T1000 (cell line): ENCODE data around the gene TAP1.
"Not testable (repeated sequence)": the region's sequence is repeated elsewhere in the genome, so short reads cannot be mapped to it uniquely, and the experiment has no call there.

Experiments
- DNase-seq: peaks from one replicate; lab custom pipeline; 2025; ENCODE audit warnings: mixed read lengths; lab: John Stamatoyannopoulos, UW

The TAP1 gene, protein sequence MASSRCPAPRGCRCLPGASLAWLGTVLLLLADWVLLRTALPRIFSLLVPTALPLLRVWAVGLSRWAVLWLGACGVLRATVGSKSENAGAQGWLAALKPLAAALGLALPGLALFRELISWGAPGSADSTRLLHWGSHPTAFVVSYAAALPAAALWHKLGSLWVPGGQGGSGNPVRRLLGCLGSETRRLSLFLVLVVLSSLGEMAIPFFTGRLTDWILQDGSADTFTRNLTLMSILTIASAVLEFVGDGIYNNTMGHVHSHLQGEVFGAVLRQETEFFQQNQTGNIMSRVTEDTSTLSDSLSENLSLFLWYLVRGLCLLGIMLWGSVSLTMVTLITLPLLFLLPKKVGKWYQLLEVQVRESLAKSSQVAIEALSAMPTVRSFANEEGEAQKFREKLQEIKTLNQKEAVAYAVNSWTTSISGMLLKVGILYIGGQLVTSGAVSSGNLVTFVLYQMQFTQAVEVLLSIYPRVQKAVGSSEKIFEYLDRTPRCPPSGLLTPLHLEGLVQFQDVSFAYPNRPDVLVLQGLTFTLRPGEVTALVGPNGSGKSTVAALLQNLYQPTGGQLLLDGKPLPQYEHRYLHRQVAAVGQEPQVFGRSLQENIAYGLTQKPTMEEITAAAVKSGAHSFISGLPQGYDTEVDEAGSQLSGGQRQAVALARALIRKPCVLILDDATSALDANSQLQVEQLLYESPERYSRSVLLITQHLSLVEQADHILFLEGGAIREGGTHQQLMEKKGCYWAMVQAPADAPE

DNA sequence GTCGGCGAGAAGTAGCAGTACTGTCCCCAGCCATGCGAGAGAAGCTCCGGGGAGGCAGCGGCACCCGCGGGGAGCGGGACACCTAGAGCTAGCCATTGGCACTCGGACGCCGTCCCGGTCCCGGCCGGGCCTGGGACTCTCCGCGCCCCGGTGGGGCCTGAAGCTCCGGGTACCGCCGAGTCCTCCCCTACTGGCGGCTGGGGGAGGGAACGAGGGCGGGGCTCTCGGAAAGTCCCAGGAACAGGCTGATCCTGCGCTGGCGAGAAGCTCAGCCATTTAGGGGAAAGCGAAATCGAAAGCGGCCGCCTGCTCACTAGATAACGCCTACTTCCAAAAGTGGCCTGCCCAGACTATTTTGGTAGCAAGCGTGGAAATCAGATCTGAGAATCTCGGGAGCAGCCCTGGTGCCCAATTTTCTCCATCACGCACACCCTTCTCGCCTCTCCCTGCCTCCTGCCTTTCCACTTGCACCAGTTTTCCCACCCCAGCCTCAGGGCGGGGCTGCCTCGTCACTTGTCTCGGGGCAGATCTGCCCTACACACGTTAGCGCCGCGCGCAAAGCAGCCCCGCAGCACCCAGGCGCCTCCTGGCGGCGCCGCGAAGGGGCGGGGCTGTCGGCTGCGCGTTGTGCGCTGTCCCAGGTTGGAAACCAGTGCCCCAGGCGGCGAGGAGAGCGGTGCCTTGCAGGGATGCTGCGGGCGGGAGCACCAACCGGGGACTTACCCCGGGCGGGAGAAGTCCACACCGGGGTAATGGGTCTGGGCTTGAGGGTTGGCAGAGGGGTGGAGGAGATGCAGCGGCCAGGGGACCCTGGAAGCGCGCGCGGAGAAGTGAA lies at the start of gene TAP1, which contains the start of gene PSMB9:
Gene TAP1 (minus strand): TSS at position 164 of the 835 bp plus-strand sequence. CDS start 68 bp downstream, at position 96.
Gene PSMB9 (plus strand): TSS at position 652 of the 835 bp plus-strand sequence. CDS start 38 bp downstream, at position 690.
- peak; percentile 84 for DNase-seq

- DNase-seq, result no peak
Measured at GRCh38 chr6:32895006-32895345, 41.5 kb upstream of the TAP1 start.

DNA sequence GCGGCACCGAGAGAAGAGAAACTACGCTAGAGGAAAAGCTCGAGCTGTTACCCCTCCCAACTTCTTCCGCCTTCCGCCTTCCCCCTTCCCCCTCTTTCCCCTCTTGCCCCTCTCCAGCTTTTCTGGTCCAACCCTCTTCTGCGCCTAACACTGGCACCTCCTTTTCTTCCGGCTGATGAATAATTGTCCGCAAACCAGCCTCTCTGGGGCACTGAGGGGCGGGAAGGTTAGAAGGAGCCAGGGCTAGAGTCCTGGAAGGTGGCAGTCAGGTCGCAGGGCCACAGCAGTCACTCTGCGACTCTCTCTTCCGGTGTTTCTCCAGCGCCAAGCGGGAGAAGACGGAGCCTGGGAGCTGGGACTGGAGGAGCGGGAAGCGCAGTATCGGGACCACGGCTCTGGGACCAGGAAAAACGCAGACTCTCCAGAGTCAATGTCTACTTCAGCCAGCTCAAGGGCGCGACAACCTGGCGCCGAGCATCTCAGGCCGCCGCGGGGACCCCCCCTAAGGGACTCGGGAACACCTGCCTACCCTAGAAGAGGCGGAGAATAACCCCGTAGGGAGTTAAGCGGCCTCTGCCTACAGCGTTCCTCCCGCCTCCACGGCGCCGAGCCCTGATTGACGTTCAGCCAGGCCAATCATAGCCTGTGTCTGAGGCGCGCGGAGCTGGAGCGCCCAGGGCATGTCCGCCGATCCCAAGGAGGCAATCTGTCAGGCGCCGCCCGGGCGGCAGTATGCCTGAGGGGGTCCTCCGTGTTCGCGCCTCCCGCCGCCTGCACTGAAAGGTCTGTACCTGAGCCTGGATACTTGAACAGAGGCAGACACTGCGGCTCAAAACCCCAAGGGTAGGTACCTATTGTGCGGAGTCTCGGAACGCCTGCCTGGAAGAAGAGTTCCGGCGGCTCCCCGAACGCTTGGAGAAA lies 40.8 kb upstream of the TAP1 start:
- peak; percentile 70 for DNase-seq

DNA sequence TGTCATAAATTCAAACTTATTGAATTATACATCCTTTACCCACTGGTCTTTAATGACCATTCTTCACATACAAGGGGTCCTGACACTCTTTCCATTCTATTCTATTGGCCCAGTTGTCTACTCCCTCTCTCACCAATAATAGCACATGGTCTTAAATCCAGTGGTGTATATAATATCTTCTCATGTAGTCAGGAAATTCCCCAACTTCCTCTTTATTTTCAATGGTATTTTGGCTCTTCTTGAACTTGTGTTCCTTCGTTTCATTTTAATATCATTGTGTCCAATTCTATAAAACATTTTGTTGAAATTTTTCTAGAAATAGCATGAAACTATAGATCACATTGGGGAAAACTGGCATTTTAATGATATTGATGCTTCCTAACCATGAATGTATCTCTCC lies 37.3 kb upstream of the TAP1 start:
- no peak for DNase-seq

DNA sequence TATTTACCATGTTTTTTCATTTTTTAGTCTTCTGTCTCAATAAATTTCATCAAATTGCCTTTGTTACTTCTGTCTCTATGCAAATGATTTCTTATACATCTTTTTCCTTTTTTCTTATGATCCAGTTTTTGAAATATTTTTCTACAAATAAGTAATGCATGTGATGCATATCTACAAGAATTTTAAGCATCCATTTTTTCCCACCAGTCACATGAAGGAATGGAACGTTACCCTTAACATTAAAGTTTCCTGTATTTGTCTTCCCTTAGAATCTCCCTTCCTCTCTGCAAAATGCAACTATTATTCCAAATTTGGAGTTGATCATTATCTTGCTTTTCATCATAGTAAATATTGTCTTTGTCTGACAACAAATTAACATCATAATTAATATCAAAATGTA lies 36.0 kb upstream of the TAP1 start:
- DNase-seq, result no peak

DNA sequence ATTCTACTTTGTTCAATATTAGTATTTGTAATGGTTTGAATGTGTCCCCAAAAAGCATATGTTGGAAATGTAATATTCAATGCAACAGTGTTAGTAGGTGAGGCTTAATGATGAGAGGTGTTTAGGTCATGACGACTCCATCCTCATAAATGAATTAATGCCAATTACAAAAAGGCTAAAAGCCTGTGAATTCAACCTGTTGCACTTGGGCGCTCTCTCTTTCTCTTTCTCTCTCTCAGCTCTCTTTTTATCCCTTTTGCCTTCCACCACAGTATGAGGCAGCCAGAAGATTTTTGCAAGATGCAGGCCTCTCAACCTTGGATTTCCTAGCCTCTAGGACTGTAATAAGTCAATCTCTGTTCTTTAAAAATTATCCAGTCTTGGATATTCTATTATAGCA lies 35.1 kb upstream of the TAP1 start:
- no peak for DNase-seq

DNA sequence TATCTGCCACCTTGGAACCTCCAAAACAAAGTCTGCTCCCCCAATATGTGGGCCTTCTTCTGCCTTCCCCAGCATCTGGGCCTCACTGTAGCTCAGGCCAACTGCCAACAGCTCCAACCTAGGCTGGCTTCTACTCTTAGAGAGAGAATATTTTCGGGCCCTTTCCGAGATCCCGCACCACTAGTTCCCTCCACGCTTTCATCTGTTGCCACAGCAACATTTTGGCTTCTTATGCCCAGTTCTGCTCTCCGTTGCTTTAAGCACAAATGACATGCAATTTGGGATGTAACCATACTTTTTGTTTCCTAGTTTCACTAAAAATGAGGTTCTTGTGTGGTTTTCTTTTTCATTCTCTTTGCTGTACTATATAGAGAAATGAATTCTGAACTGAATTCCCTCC lies 34.1 kb upstream of the TAP1 start:
- no peak for DNase-seq

DNA sequence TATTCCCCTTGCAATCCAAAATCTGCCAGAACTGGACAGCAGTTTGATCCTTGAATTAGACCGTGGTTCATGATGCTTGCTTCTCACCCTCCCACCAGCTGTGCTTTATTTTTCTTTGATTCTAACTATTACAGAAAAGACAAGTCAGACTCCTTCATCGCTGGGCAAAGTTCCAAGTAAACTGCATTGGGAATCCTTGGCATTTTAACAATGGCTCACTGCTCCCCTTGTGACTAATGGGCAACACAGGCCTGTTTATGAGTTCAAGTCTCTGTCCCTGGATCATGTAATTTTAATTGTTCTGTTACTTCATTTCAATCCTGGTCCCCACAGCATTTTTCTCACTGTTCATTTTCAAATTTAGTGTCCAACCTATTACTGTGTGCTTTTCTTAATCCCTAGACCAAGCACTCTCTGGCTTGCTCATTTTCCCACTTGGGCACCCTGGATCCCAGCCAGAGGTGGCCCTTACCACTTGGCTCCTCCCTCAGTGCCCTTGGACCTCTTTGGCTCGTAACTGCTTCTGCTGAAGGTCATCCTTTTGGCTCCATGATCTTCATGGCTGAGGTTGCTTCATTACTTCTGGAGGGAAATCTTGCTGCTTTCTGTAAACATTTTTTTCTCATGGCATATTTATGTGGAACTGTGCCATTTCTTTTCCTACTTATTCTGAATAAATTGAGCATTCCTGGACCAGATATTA lies 33.3 kb upstream of the TAP1 start:
- DNase-seq, result no peak

- DNase-seq, result no peak
Measured at GRCh38 chr6:32885698-32886286, 32.3 kb upstream of the TAP1 start.

GRCh38 chr6:32883789-32884188 lies 30.3 kb upstream of the TAP1 start:
- DNase-seq, result no peak

GRCh38 chr6:32882879-32883250 lies 29.4 kb upstream of the TAP1 start:
- DNase-seq, result no peak

DNA sequence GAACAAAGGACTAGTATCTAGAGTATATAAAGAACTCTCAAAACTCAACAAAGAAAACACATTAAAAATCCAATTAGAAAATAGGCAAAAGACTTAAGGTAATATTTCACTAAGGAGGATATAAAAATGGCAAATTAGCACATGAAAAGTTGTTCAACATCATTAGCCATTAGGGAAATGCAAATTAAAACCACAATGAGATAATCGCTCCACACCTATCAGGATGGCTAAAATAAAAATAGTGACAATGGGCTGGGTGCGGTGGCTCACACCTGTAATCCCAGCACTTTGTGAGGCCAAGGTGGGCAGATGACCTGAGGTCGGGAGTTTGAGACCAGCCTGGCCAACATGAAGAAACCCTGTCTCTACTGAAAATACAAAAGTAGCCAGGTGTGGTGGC lies 27.5 kb upstream of the TAP1 start:
- not testable (repeated sequence) for DNase-seq

GRCh38 chr6:32879691-32880090 lies 26.2 kb upstream of the TAP1 start:
- DNase-seq, result no peak

DNA sequence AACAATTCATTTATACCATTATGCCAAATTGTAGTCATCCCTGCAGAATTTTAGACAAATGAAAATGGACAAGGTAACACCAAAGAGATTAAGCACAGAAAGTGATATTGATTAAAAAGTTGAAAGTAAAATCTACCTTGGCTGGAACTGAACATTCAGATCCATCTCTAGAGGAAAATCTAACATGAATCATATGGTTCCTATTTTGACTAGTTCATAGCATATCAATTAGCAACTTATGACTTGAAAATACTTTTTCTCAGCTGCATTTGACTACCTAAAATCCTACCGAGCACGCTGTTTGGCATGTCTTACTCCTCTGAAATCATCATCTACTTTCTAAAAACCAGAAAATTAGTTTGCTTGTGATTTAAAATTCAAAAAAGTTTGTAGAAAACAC lies 23.1 kb upstream of the TAP1 start:
- no peak for DNase-seq

- DNase-seq, result not testable (repeated sequence)
Measured at GRCh38 chr6:32873947-32874346, 20.4 kb upstream of the TAP1 start.

GRCh38 chr6:32868257-32868788 lies 14.8 kb upstream of the TAP1 start:
- peak; percentile 39 for DNase-seq

DNA sequence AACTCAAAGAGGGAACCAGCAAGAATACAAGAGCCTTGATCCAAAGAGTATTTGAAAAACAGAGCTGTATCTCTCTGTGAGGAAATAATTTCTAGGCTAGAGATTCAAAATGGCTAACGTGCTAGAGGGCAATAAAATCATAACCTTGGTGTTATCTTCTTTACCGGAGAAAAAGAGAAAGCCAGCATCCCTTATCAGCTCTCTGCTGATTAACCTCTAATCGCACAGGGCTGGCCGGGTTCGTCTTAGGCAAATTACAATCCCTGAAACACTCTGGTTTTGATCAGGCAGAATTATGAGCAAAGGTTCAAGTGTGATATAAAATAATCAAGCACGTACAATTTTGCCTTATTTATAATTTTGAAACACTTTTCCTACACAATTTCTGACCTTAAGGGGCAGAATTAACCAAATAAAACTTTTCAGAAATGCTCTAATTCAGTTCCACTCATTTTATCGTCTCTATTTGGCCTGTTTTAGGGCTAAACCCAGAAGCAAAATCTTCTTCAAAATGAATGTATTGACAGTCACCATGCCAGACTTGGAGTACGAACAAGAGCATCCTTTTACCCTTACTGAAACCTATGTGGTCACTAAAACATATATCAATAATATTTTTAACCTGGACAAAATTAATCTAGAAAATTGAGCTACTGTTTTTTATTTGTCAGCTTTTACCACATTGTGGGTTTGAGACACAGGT lies 14.2 kb upstream of the TAP1 start:
- DNase-seq, result no peak

DNA sequence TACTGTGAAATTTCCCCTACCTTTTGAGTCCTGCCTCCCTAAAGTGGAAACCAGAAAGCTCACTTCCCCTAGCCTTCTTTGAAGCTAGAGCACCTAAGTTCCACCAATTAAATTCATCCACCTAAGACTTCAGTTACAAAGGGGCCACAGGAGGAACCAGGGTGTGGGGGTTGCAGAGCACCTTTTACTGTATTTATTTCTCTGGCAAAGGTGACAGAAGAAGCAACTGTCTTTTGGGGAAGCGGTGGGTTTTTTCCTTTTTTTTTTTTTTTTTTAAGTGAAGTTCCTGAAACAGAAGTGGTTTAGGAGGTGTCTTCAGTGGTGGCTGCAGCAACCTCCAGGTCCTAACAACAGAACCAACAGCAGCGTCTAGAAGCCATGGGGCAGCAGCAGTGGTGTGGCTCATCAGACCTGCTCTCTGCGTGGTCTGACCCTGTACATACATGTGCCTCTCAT lies 13.5 kb upstream of the TAP1 start:
- DNase-seq, result no peak

GRCh38 chr6:32865724-32866443 lies 12.4 kb upstream of the TAP1 start:
- no peak for DNase-seq
